HG03139 (cell line): Measurements from ENCODE around the gene SIRT5.
A peak's percentile ranks its signal among the peaks of the same experiment; 100 is the strongest.

Experiments
- ATAC-seq: cut with Tn5 transposase; IDR thresholded peaks from one replicate; pipeline ENCODE4 v1.9.1; 2021; ENCODE audit not compliant: unreplicated experiment

Gene SIRT5

GRCh38 chr6:13574571-13575376, at the start of gene SIRT5:
Gene SIRT5, plus strand, starts transcription at chr6:13574601. Its CDS starts 9,510 bp downstream, at chr6:13584111.
- peak; percentile 59 for ATAC-seq

GRCh38 chr6:13524801-13525508, 49.4 kb upstream of the SIRT5 start:
- no peak for ATAC-seq

GRCh38 chr6:13526357-13526726, 48.1 kb upstream of the SIRT5 start:
- no peak for ATAC-seq

- peak; percentile 55 for ATAC-seq
These were observed 47.4 kb upstream of the SIRT5 start for GRCh38 chr6:13526727-13527670.

GRCh38 chr6:13527671-13528056, 46.7 kb upstream of the SIRT5 start:
- ATAC-seq = no peak

GRCh38 chr6:13528232-13528631, 46.2 kb upstream of the SIRT5 start:
- no peak for ATAC-seq

- ATAC-seq = no peak
These were observed 45.5 kb upstream of the SIRT5 start for GRCh38 chr6:13528777-13529343.

GRCh38 chr6:13531956-13532355, 42.4 kb upstream of the SIRT5 start:
- ATAC-seq = no peak

GRCh38 chr6:13534536-13534935, 39.9 kb upstream of the SIRT5 start:
- ATAC-seq = no peak

GRCh38 chr6:13535306-13535705, 39.1 kb upstream of the SIRT5 start:
- no peak for ATAC-seq

- no peak for ATAC-seq
These were observed 37.4 kb upstream of the SIRT5 start for GRCh38 chr6:13536796-13537526.

GRCh38 chr6:13537527-13537897, 36.9 kb upstream of the SIRT5 start:
- ATAC-seq = no peak

- ATAC-seq = no peak
These were observed 36.3 kb upstream of the SIRT5 start for GRCh38 chr6:13538084-13538483.

GRCh38 chr6:13538600-13538999, 35.8 kb upstream of the SIRT5 start:
- ATAC-seq = no peak

GRCh38 chr6:13539572-13539971, 34.8 kb upstream of the SIRT5 start:
- no peak for ATAC-seq

GRCh38 chr6:13541496-13541895, 32.9 kb upstream of the SIRT5 start:
- ATAC-seq = no peak

- no peak for ATAC-seq
These were observed 29.8 kb upstream of the SIRT5 start for GRCh38 chr6:13544454-13545186.

- no peak for ATAC-seq
These were observed 28.5 kb upstream of the SIRT5 start for GRCh38 chr6:13545885-13546284.

GRCh38 chr6:13548500-13549210, 25.7 kb upstream of the SIRT5 start:
- no peak for ATAC-seq
